ENCODE data around the gene RPIA.

RPIA gene

DNA sequence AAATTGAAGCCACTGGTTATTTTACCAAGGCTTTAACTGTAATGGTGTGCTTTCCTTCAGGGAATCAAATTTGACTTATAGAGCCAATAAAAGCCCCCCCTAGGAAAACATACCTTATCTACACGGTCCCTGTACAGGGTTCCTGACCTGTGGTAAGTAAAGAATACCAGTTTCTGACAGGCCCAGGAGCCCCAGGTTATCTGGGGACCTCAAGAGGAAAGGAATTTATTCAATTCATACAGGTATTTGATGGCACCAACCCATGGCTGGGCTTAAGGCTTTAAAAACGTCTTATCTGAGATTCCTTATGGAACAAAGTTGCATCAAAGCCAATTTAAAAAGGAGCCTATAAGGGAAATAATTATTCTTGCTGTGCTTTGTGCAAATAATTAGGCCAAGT is 7.0 kb upstream of the RPIA start:
- no peak for FAIRE-seq
- TF ChIP-seq, protein P1, sequence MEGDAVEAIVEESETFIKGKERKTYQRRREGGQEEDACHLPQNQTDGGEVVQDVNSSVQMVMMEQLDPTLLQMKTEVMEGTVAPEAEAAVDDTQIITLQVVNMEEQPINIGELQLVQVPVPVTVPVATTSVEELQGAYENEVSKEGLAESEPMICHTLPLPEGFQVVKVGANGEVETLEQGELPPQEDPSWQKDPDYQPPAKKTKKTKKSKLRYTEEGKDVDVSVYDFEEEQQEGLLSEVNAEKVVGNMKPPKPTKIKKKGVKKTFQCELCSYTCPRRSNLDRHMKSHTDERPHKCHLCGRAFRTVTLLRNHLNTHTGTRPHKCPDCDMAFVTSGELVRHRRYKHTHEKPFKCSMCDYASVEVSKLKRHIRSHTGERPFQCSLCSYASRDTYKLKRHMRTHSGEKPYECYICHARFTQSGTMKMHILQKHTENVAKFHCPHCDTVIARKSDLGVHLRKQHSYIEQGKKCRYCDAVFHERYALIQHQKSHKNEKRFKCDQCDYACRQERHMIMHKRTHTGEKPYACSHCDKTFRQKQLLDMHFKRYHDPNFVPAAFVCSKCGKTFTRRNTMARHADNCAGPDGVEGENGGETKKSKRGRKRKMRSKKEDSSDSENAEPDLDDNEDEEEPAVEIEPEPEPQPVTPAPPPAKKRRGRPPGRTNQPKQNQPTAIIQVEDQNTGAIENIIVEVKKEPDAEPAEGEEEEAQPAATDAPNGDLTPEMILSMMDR (IDR thresholded peaks at IDR 0.05; ENCODE audit: insufficient read depth, missing control alignments): no peak
- DNase-seq (ENCODE audit: insufficient read length, low spot score): no peak

DNA sequence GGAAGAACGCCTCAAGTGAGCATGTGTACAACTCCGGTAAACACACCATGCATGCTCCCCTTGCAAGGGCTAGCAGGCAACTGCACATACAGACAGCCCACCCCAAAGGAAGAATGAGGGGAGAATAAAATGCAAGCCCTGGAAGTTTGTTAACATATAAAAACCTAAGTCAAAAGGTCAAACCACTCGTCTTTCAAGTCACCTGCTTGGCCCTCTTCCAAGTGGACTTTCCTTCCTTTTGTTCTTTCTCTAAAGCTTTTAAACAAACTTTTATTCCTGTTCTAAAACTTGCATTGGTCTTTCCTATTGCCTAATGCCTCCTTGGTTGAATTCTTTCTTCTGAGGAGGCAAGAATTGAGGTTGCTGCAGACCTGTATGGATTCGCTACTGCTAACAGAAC is 5.2 kb upstream of the RPIA start:
- DNase-seq (ENCODE audit: insufficient read length, low spot score) (no peak), FAIRE-seq (no peak)
- TF ChIP-seq, protein P1 (IDR thresholded peaks at IDR 0.05; ENCODE audit: insufficient read depth, missing control alignments): no peak

DNA sequence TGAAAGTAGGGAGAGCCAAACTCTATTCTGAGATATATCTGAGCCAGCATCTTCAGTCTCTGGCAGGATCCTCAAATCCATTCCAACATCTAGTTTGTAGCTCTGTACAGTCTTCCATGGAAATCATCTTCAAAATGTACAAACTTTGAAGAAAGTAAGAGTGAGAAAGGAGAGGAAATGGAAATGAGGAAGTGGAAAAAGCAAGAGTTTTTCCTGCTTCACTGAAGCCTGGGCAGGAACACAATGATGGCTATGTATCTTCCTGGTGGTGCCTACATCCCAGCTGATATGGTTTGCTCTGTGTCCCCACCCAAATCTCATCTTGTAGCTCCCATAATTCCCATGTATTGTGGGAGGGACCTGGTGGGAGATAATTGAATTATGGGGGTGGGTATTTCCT is 4.1 kb upstream of the RPIA start:
- DNase-seq (ENCODE audit: insufficient read length, low spot score) (no peak), FAIRE-seq (no peak)
- TF ChIP-seq, protein P1 (IDR thresholded peaks at IDR 0.05; ENCODE audit: insufficient read depth, missing control alignments): no peak

DNA sequence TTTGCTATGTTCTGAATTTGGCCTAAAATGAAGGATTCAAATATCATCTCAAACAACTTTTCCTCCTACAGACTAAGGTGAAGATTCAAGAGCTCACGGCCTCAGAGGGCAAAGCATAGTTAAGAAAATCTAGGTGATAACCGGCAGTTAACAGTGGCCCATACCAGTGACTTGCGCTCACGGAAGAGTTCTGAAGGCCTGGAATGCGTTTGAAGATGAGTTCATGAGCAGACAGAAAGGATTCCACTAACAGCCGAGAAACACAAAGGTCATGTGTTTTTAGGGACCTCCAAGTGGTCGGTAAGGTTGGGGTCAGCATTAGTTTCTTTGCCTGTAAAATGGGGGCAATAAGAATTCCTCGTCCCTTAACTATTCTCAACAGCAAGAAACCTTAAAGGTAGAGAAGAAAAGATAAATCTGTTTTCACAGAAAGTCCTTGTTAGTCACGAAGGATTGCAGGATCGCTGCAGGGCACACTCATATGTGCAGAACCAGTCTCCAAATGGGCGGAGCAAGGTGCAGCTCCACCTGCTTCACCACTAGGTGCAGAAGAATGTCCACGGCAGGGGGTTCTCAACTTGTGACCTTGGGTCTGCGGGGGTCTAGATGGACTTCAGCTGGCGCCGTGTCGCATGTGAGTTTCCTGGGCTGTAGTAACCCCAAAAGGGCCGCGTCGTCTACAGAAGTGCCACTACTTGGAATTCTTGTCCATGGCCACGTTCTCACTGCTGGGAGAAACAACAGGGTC is 708 bp upstream of the RPIA start:
- DNase-seq (ENCODE audit: insufficient read length, low spot score) (no peak), FAIRE-seq (no peak)
- TF ChIP-seq, protein P1 (IDR thresholded peaks at IDR 0.05; ENCODE audit: insufficient read depth, missing control alignments): no peak

DNA sequence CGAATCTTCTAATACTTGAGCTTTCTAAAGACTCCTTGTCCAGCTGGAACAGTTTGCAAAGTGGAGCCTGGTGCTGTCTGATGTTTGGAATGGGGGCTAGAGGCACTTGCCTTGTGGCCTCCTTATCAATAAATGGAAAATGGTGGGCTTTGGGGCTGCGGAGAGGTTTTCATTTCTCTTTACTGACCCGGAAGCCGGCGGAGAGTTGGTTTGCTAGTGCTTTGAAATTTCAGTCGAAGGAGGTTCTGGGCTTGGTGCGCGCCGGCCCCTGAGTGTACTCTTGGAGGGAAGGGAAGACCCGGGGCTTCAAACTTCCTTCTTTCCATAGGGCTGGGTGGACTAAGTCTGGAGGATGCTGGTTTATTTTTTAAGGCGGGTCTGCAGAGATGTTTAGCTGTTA is 714 bp downstream of the RPIA start:
- TF ChIP-seq, protein P1 (IDR thresholded peaks at IDR 0.05; ENCODE audit: insufficient read depth, missing control alignments): no peak
- FAIRE-seq: no peak
- no peak for DNase-seq (ENCODE audit: insufficient read length, low spot score)

DNA sequence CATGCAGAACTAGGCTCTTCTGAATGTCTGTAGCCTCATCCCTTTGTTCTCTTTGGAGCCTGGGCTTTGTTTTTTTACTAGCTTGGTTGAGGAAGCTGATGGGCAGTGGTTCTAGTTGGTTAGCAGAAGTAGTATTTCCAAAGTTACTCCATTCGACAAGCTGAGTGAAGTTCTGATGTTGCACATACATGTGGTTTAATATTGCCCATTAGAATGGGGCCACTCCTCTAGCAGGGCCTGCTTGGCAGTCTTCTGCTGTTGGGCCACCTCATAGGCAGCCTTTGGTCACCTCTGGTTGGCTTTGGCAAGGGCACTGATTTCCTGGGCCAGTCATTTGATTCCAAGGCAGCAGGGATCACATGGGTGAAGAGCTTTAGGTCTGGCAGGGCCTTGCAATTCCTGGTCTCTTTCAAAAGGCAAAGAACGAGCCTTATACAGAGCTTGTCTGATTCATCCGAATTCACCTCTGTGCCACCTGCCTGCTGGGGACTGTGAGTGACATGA is 2.5 kb downstream of the RPIA start:
- no peak for FAIRE-seq
- no peak for DNase-seq (ENCODE audit: insufficient read length, low spot score)
- TF ChIP-seq, protein P1 (IDR thresholded peaks at IDR 0.05; ENCODE audit: insufficient read depth, missing control alignments): no peak

DNA sequence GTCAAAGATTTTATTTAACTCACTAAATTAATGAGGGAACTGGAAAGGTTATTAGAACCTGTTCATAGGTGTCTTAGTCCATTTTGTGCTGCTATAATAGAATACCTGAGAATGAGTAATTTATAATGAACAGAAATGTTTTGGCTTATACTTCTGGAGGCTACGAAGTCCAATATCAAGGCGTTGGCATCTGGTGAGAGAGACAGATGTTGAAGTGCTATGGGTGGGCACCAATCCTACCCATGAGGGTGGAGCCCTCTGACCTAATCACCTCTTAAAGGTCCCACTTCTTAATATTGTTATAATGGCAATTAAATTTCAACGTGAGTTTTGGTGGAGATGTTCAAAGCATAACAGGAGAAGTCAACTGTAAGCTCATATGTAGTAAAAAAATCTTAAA is 5.1 kb downstream of the RPIA start:
- TF ChIP-seq, protein P1 (IDR thresholded peaks at IDR 0.05; ENCODE audit: insufficient read depth, missing control alignments): no peak
- DNase-seq (ENCODE audit: insufficient read length, low spot score) (no peak), FAIRE-seq (no peak)

All from D721Med (cell line).